HepG2 (cell line): ENCODE data around the gene GH2. TPM values are rescaled to one million over a fixed set of nuclear protein-coding genes. Genes with fewer than 3 reads are reported as not detected.

Experiments
- BCL6 ChIP-seq: IDR thresholded peaks from 2 replicates; pipeline ENCODE4 v1.6.1; 2016; ENCODE audit warnings: missing genetic modification reagents, missing compliant biosample characterization
- CEBPG ChIP-seq: IDR thresholded peaks from 2 replicates; pipeline ENCODE4 v1.6.1; 2016
- GFI1 ChIP-seq: sonication (generic); formaldehyde crosslinking; IDR thresholded peaks from 2 replicates; pipeline ENCODE4 v1.5.0; 2020; ENCODE audit warnings: missing genetic modification reagents, mild to moderate bottlenecking, borderline replicate concordance
- HNRNPUL1 ChIP-seq: fragments of 200-400 bp; formaldehyde crosslinking; IDR thresholded peaks from 2 replicates; pipeline ENCODE4 v1.6.1; 2017; ENCODE audit warnings: low read depth, mild to moderate bottlenecking, low read length, moderate library complexity
- HOXD1 ChIP-seq: sonication (generic); formaldehyde crosslinking; IDR thresholded peaks from 2 replicates; pipeline ENCODE4 v1.5.0; 2020; ENCODE audit warnings: missing genetic modification reagents
- KAT8 ChIP-seq: IDR thresholded peaks from 2 replicates; pipeline ENCODE4 v1.6.1; 2016; ENCODE audit warnings: missing genetic modification reagents, missing compliant biosample characterization
- MBNL3 ChIP-seq: fragments of 250-450 bp; sonication (Bioruptor Pico); conservative IDR thresholded peaks from 2 replicates; pipeline ENCODE4 v1.8.0; 2022; ENCODE audit warnings: mild to moderate bottlenecking, inconsistent platforms
- MTA3 ChIP-seq: sonication (generic); formaldehyde crosslinking; IDR thresholded peaks from 2 replicates; pipeline ENCODE4 v1.4.0; 2020; ENCODE audit warnings: missing genetic modification reagents
- PPARG ChIP-seq: conservative IDR thresholded peaks from 2 replicates; pipeline ENCODE4 v1.6.1; 2016; ENCODE audit warnings: missing biosample characterization, missing genetic modification reagents
- PRMT3 ChIP-seq: sonication (generic); formaldehyde crosslinking; IDR thresholded peaks from 2 replicates; pipeline ENCODE4 v1.8.1; 2022; ENCODE audit warnings: low read depth, mild to moderate bottlenecking, moderate library complexity, missing genetic modification reagents, borderline replicate concordance
- RFX3 ChIP-seq: IDR thresholded peaks from 2 replicates; pipeline ENCODE4 v1.6.1; 2016; ENCODE audit warnings: missing biosample characterization, missing genetic modification reagents
- RXRB ChIP-seq: IDR thresholded peaks from 2 replicates; pipeline ENCODE4 v1.6.1; 2016; ENCODE audit warnings: borderline replicate concordance, missing genetic modification reagents, missing compliant biosample characterization
- SETDB1 ChIP-seq: sonication (generic); formaldehyde crosslinking; IDR thresholded peaks from 2 replicates; pipeline ENCODE4 v1.5.1; 2020; ENCODE audit warnings: missing genetic modification reagents, mild to moderate bottlenecking, borderline replicate concordance
- TGIF2 ChIP-seq: IDR thresholded peaks from 2 replicates; pipeline ENCODE4 v1.6.1; 2016; ENCODE audit warnings: control low read depth, missing compliant biosample characterization
- ZNF121 ChIP-seq: sonication (generic); formaldehyde crosslinking; IDR thresholded peaks from 2 replicates; pipeline ENCODE4 v1.5.0; 2020; ENCODE audit warnings: mild to moderate bottlenecking, missing genetic modification reagents
- ZNF138 ChIP-seq: sonication (generic); formaldehyde crosslinking; IDR thresholded peaks from 2 replicates; pipeline ENCODE4 v1.5.0; 2020; ENCODE audit warnings: mild to moderate bottlenecking, low read depth, missing genetic modification reagents
- ZNF343 ChIP-seq: sonication (generic); formaldehyde crosslinking; IDR thresholded peaks from 2 replicates; pipeline ENCODE4 v1.4.0; 2020; ENCODE audit warnings: mild to moderate bottlenecking, missing genetic modification reagents
- ZNF383 ChIP-seq: sonication (generic); formaldehyde crosslinking; IDR thresholded peaks from 2 replicates; pipeline ENCODE4 v1.4.0; 2020; ENCODE audit warnings: missing genetic modification reagents, mild to moderate bottlenecking, borderline replicate concordance
- ZNF468 ChIP-seq: sonication (generic); formaldehyde crosslinking; IDR thresholded peaks from 2 replicates; pipeline ENCODE4 v1.8.0; 2022; ENCODE audit warnings: mild to moderate bottlenecking, moderate library complexity, missing genetic modification reagents
- ZNF75D ChIP-seq: sonication (generic); formaldehyde crosslinking; IDR thresholded peaks from 2 replicates; pipeline ENCODE4 v1.8.1; 2023; ENCODE audit warnings: missing genetic modification reagents, mild to moderate bottlenecking, borderline replicate concordance
- ZNF766 ChIP-seq: sonication (generic); formaldehyde crosslinking; IDR thresholded peaks from 2 replicates; pipeline ENCODE4 v1.5.0; 2020; ENCODE audit warnings: missing genetic modification reagents, borderline replicate concordance
- polyA plus RNA-seq, 8 experiments: library from polyadenylated mRNA; depleted of rRNA in 3 of 8; stranded (reverse) in 7 of 8; unstranded in 1 of 8; fragments of >200 nt; fragmentation: Illumina TruSeq in 4 of 8; extraction: Trizol in 4 of 8; gene quantifications; 2 replicates each; pipeline versions ENCODE4 v1.2.1 to v1.2.3, GENCODE V29; 2011 to 2016; ENCODE audit warnings: low read depth in 4 of 8, missing spikeins in 1 of 8, mixed read lengths in 1 of 8; ENCODE audit not compliant: insufficient read depth in 1 of 8
- total RNA-seq, 5 experiments: library from RNA; depleted of rRNA; stranded (reverse); fragments of >200 nt; fragmentation: Illumina TruSeq; extraction: Trizol; gene quantifications; 2 replicates each; pipeline ENCODE4 v1.2.3, GENCODE V29; 2016; ENCODE audit warnings: low read depth in 1 of 5
- TF ChIP-seq, protein P1 (sequence below): IDR thresholded peaks from 2 replicates; pipeline ENCODE4 v1.6.1; 2016; ENCODE audit warnings: low read depth, borderline replicate concordance
- TF ChIP-seq, protein P2 (sequence below): sonication (generic); formaldehyde crosslinking; IDR thresholded peaks from 2 replicates; pipeline ENCODE4 v1.5.1; 2020; ENCODE audit warnings: missing genetic modification reagents, mild to moderate bottlenecking, borderline replicate concordance
- TF ChIP-seq, protein P3 (sequence below): sonication (generic); formaldehyde crosslinking; IDR thresholded peaks from 2 replicates; pipeline ENCODE4 v1.4.0; 2020; ENCODE audit warnings: mild to moderate bottlenecking, missing genetic modification reagents
- TF ChIP-seq, protein P4 (sequence below): sonication (generic); formaldehyde crosslinking; IDR thresholded peaks from 2 replicates; pipeline ENCODE4 v1.5.1; 2020; ENCODE audit warnings: mild to moderate bottlenecking, missing genetic modification reagents, borderline replicate concordance

Gene GH2
- total and polyA plus RNA-seq, 2 of the 13 experiments (the other 11 are each of a cell fraction or from before 2014, with no cell fraction given): not detected

DNA sequence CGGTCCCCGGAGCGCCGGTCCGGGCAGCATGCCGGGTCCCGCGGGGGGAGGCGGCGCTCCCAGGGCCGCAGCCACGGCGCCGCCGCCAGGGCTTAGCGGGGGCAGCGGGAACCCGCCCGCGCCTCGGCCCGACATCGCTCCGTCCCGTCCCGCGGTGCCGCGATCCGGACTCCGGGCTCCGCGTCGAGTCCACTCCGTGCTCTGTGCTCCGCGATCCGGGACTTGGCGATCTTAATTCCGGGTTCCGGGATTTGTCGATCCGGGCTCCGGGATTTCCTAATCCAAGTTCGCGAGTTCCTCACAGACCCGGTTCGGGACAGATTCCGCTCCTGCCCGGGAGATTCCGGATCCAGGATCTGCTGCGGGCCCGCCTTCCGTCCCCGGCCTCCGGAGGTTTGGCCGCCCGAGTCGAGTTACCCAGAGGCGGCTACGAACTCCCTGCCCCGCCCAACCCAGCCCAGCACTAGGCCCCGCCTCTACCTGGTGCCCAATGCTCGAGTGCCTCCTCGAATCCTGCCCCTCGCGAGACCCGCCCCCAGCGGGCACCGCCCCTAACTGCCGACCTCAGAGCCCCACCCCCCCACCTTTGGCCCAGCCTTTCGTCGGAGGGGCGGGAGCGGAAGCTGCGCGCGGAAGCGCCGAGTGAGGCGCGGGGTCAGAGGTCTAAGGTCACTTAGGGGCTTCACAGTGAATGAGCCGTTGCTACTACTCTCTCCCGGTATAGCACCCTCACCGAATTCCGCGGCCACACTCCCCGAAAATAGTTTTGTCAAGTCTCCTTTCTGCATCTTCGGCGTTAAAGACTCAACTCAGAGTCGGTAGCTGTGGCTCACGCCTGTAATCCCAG is 39.0 kb downstream of the GH2 start, which contains the start of gene SMARCD2 (continued):
- 0 out of 2 replicates have a peak, but pooled peaks have one; percentile 52 for TF ChIP-seq ZNF75D
- TF ChIP-seq ZNF468 (CRISPR knock-in tag): no peak
- TF ChIP-seq PPARG (CRISPR knock-in tag): peak; percentile 65
- TF ChIP-seq SETDB1: no peak
- TF ChIP-seq, protein P1, sequence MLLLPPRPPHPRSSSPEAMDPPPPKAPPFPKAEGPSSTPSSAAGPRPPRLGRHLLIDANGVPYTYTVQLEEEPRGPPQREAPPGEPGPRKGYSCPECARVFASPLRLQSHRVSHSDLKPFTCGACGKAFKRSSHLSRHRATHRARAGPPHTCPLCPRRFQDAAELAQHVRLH (CRISPR knock-in tag): peak; percentile 96
- TF ChIP-seq MTA3 (CRISPR knock-in tag): peak; percentile 49; the same call in 1 of the 2 replicates
- 0 out of 2 replicates have a peak, but pooled peaks have one; percentile 12 for TF ChIP-seq RFX3 (CRISPR knock-in tag)
- TF ChIP-seq HNRNPUL1: no peak; the same call in 1 of the 2 replicates
- TF ChIP-seq TGIF2 (CRISPR knock-in tag): peak; percentile 80
- TF ChIP-seq GFI1 (CRISPR knock-in tag): no peak; the same call in 1 of the 2 replicates
- TF ChIP-seq ZNF766 (CRISPR knock-in tag): peak; percentile 95; the same call in 1 of the 2 replicates
- TF ChIP-seq PRMT3 (CRISPR knock-in tag): no peak; the same call in 1 of the 2 replicates
- TF ChIP-seq, protein P2, sequence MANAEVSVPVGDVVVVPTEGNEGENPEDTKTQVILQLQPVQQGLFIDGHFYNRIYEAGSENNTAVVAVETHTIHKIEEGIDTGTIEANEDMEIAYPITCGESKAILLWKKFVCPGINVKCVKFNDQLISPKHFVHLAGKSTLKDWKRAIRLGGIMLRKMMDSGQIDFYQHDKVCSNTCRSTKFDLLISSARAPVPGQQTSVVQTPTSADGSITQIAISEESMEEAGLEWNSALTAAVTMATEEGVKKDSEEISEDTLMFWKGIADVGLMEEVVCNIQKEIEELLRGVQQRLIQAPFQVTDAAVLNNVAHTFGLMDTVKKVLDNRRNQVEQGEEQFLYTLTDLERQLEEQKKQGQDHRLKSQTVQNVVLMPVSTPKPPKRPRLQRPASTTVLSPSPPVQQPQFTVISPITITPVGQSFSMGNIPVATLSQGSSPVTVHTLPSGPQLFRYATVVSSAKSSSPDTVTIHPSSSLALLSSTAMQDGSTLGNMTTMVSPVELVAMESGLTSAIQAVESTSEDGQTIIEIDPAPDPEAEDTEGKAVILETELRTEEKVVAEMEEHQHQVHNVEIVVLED (CRISPR knock-in tag): peak; percentile 94
- peak; percentile 66 for TF ChIP-seq BCL6 (CRISPR knock-in tag)
- TF ChIP-seq MBNL3: 0 out of 2 replicates have a peak, but pooled peaks have one; percentile 84
- peak; percentile 95 for TF ChIP-seq KAT8 (CRISPR knock-in tag)
- TF ChIP-seq ZNF343: no peak
- 0 out of 2 replicates have a peak, but pooled peaks have one; percentile 41 for TF ChIP-seq ZNF138
- peak; percentile 88 for TF ChIP-seq RXRB (CRISPR knock-in tag)
- peak; percentile 95 for TF ChIP-seq HOXD1 (CRISPR knock-in tag)
- TF ChIP-seq, protein P3, sequence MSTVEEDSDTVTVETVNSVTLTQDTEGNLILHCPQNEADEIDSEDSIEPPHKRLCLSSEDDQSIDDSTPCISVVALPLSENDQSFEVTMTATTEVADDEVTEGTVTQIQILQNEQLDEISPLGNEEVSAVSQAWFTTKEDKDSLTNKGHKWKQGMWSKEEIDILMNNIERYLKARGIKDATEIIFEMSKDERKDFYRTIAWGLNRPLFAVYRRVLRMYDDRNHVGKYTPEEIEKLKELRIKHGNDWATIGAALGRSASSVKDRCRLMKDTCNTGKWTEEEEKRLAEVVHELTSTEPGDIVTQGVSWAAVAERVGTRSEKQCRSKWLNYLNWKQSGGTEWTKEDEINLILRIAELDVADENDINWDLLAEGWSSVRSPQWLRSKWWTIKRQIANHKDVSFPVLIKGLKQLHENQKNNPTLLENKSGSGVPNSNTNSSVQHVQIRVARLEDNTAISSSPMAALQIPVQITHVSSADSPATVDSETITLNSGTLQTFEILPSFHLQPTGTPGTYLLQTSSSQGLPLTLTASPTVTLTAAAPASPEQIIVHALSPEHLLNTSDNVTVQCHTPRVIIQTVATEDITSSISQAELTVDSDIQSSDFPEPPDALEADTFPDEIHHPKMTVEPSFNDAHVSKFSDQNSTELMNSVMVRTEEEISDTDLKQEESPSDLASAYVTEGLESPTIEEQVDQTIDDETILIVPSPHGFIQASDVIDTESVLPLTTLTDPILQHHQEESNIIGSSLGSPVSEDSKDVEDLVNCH (CRISPR knock-in tag): peak; percentile 25; the same call in 1 of the 2 replicates
- TF ChIP-seq, protein P4, sequence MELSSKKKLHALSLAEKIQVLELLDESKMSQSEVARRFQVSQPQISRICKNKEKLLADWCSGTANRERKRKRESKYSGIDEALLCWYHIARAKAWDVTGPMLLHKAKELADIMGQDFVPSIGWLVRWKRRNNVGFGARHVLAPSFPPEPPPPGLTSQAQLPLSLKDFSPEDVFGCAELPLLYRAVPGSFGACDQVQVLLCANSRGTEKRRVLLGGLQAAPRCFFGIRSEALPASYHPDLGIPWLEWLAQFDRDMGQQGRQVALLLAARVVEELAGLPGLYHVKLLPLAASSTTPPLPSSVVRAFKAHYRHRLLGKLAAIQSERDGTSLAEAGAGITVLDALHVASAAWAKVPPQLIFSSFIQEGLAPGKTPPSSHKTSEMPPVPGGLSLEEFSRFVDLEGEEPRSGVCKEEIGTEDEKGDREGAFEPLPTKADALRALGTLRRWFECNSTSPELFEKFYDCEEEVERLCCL: peak; percentile 80; the same call in 1 of the 2 replicates
- peak; percentile 67 for TF ChIP-seq CEBPG (CRISPR knock-in tag)
- TF ChIP-seq ZNF121 (CRISPR knock-in tag): 0 out of 2 replicates have a peak, but pooled peaks have one; percentile 51
- no peak for TF ChIP-seq ZNF383 (CRISPR knock-in tag)
